Parathyroid adenoma (tissue), 2 donors: ENCODE data around the gene ATAD3C.
A peak's percentile ranks its signal among the peaks of the same experiment; 100 is the strongest.
"Not testable (repeated sequence)": the region's sequence is repeated elsewhere in the genome, so short reads cannot be mapped to it uniquely, and the experiment has no call there.

Experiments
- H2AFZ ChIP-seq: fragments of 300-600 bp; sonication (generic); one replicate; pipeline ENCODE4 v1.7.0; 2017; ENCODE audit warnings: antibody characterized with exemption, mild to moderate bottlenecking
- H3K27ac ChIP-seq: fragments of 300-600 bp; sonication (generic); one replicate; pipeline ENCODE4 v1.7.0; 2017
- H3K27me3 ChIP-seq: fragments of 300-600 bp; sonication (generic); one replicate; pipeline ENCODE4 v1.7.0; 2017; ENCODE audit warnings: low read length; ENCODE audit not compliant: control insufficient read depth, insufficient read depth
- H3K36me3 ChIP-seq: fragments of 300-600 bp; sonication (generic); one replicate; pipeline ENCODE4 v1.7.0; 2017; ENCODE audit warnings: low read length; ENCODE audit not compliant: control insufficient read depth, insufficient read depth
- H3K4me1 ChIP-seq: fragments of 300-600 bp; sonication (generic); one replicate; pipeline ENCODE4 v1.7.0; 2017; ENCODE audit warnings: control low read depth
- H3K4me2 ChIP-seq: fragments of 300-600 bp; sonication (generic); one replicate; pipeline ENCODE4 v1.7.0; 2017; ENCODE audit warnings: low read length
- H3K4me3 ChIP-seq: fragments of 300-600 bp; sonication (generic); one replicate; pipeline ENCODE4 v1.7.0; 2017; ENCODE audit warnings: low read depth, low read length
- H3K79me2 ChIP-seq: fragments of 300-600 bp; sonication (generic); one replicate; pipeline ENCODE4 v1.7.0; 2017; ENCODE audit warnings: control low read depth
- H3K9ac ChIP-seq: fragments of 300-600 bp; sonication (generic); one replicate; pipeline ENCODE4 v1.7.0; 2017; ENCODE audit warnings: mild to moderate bottlenecking
- H3K9me3 ChIP-seq: fragments of 300-600 bp; sonication (generic); one replicate; pipeline ENCODE4 v1.7.0; 2017; ENCODE audit warnings: low read length; ENCODE audit not compliant: control insufficient read depth
- TF ChIP-seq, protein P1 (sequence below): fragments of 300-600 bp; sonication (generic); IDR thresholded peaks from one replicate; pipeline ENCODE4 v1.7.0; 2017; ENCODE audit warnings: antibody characterized with exemption, mild to moderate bottlenecking
- donor health status: primary hyperparathyroidism.

Gene ATAD3C

DNA sequence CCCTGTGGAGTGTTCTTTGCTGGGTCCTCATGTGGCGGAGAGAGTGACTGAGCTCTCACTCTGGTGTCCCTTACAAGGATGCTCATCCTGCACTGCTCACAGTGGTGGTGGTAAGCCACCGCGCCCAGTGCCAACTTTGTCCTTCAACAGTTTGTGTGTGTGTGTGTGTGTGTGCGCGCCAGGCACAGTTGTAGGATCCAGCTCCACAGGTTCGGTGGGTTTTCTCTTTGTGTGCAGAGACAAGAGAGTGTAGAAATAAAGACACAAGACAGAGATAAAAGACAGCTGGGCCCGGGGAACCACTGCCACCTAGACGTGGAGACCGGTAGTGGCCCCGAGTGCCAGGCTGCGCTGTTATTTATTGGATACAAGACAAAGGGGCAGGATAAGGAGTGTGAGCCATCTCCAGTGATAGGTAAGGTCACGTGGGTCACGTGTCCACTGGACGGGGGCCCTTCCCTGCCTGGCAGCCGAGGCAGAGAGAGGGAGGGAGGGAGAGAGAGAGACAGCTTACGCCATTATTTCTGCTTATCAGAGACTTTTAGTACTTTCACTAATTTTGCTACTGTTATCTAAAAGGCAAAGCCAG, 55.4 kb downstream of the ATAD3C start:
- TF ChIP-seq, protein P1, sequence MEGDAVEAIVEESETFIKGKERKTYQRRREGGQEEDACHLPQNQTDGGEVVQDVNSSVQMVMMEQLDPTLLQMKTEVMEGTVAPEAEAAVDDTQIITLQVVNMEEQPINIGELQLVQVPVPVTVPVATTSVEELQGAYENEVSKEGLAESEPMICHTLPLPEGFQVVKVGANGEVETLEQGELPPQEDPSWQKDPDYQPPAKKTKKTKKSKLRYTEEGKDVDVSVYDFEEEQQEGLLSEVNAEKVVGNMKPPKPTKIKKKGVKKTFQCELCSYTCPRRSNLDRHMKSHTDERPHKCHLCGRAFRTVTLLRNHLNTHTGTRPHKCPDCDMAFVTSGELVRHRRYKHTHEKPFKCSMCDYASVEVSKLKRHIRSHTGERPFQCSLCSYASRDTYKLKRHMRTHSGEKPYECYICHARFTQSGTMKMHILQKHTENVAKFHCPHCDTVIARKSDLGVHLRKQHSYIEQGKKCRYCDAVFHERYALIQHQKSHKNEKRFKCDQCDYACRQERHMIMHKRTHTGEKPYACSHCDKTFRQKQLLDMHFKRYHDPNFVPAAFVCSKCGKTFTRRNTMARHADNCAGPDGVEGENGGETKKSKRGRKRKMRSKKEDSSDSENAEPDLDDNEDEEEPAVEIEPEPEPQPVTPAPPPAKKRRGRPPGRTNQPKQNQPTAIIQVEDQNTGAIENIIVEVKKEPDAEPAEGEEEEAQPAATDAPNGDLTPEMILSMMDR: peak; percentile 72
- H3K27me3 ChIP-seq, H3K4me1 ChIP-seq, H3K9me3 ChIP-seq, H3K79me2 ChIP-seq, H3K4me3 ChIP-seq, H3K9ac ChIP-seq, H3K36me3 ChIP-seq: not testable (repeated sequence)
- Histone ChIP-seq H3K27ac (peak overlapping the region; percentile 77), H2AFZ (peak overlapping the region; percentile 75), H3K4me2 (peak overlapping the region; percentile 34)

DNA sequence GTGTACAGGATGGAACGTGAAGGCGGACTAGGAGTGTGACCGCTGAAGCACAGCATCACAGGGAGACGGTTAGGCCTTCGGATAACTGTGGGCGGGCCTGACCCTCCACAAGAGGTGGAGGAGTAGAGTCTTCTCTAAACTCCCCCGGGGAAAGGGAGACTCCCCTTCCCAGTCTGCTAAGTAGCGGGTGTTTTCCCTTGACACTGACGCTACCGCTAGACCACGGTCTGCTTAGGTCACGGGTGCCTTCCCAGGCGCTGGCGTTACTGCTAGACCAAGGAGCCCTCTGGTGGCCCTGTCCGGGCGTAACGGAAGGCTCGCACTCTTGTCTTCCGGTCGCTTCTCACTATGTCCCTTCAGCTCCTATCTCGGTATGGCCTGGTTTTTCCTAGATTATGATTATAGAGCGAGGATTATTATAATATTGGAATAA, 55.9 kb downstream of the ATAD3C start:
- H3K4me2 ChIP-seq: peak overlapping the region; percentile 34
- not testable (repeated sequence) for H3K9ac ChIP-seq, H3K4me3 ChIP-seq, H3K36me3 ChIP-seq, H3K79me2 ChIP-seq, H3K4me1 ChIP-seq, H3K9me3 ChIP-seq, H3K27me3 ChIP-seq
- peak overlapping the region; percentile 77 for H3K27ac ChIP-seq
- peak overlapping the region; percentile 75 for H2AFZ ChIP-seq
- TF ChIP-seq, protein P1: peak; percentile 6

DNA sequence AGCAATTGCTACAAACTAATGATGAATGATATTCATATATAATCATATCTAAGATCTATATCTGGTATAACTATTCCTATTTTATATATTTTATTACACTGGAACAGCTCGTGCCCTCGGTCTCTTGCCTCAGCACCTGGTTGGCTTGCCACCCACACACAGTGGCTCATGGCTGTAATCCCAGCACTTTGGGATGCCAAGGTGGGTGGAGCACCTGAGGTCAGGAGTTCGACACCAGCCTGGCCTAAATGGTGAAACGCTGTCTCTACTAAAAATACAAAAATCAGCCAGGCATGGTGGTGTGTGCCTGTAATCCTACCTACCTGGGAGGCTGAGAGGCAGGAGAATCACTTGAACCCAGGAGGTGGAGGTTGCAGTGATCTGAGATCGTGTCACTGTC, 56.3 kb downstream of the ATAD3C start:
- not testable (repeated sequence) for H3K36me3 ChIP-seq, H3K4me2 ChIP-seq, H3K9ac ChIP-seq, H3K79me2 ChIP-seq, H3K4me3 ChIP-seq, H3K4me1 ChIP-seq, H3K27me3 ChIP-seq, H3K9me3 ChIP-seq
- H3K27ac ChIP-seq: peak overlapping the region; percentile 77
- H2AFZ ChIP-seq: peak overlapping the region; percentile 75

DNA sequence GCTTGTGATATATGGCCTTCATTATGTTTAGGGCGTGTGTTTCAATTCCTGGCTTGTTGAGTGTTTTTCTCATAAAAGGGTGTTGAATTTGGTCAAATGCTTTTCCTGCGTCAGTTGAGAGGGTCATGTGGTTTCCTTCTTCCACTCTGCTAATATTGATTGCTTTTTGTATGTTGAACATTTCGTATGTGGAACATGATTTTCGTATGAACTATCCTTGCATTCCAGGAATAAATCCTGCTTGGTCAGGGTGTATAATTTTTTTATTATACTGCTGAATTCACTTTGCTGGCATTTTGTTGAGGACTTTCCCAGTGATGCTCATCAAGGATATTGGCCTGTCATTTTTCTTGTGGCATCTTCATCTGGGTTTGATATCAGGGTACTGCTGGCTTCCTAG, 57.8 kb downstream of the ATAD3C start:
- no peaks in the 10 kb centered on the region for H3K27me3 ChIP-seq
- no peak overlapping the region for H3K4me2 ChIP-seq
- no peaks in the 10 kb centered on the region for H3K36me3 ChIP-seq
- H3K9me3 ChIP-seq: no peaks in the 10 kb centered on the region
- peaks cover 3% of the 10 kb centered on the region for H3K4me1 ChIP-seq
- no peak overlapping the region for H2AFZ ChIP-seq
- H3K27ac ChIP-seq: no peak overlapping the region
- TF ChIP-seq, protein P1: no peak
- H3K79me2 ChIP-seq: no peaks in the 10 kb centered on the region
- H3K4me3 ChIP-seq: no peak overlapping the region
- H3K9ac ChIP-seq: no peak overlapping the region

DNA sequence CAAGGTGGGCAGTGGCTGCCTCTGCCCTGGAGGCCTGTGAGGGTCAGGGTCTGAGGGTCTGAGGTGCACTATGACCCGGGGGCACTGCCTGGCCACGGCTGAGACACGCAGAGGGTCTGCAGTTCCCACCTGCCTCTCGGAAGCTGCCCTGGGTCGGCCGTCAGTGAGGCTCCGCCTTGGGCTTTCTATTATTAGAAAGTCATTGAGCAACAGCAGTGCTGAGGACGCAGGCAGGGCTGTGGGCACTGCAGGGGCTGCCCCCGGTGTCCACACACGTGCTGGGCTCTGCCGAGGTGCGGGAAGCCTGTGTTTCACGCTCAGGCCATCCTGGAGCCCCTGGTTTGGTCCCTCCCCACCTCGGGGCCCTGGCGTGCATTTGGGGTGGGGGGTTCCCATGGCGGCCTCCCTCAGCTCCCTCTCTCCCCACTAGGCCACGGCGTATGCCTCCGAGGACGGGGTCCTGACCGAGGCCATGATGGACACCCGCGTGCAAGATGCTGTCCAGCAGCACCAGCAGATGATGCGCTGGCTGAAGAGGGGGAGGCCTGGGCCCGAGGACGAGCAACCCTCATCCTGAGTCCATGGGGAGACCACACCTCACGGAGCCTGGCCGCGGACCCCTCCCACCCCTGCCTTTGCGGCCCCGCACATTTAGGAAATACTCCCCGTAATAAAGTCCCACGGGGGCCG, 59.4 kb downstream of the ATAD3C start:
- not testable (repeated sequence) for H3K27me3 ChIP-seq, H3K36me3 ChIP-seq, H3K79me2 ChIP-seq, H2AFZ ChIP-seq, H3K4me2 ChIP-seq, H3K4me1 ChIP-seq, H3K9me3 ChIP-seq, H3K9ac ChIP-seq, H3K27ac ChIP-seq, H3K4me3 ChIP-seq

DNA sequence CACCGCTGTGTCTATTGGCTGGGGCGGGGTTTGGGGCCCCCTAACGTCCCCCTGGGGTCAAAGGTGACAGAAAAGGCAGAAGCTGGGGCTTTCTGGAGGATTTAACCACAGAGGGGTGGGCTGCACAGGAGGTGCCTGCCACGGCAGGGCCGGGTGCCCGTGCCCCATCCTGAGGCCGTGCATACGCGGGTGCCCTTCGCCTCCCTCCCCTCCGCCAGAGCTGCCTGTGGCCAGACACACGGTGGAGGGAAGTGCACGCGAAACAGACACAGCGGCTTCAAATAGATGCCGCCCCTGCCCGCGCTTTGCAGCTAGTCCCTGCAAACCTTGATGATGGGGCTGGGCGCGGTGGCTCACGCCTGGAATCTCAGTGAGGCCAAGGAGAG, 60.0 kb downstream of the ATAD3C start:
- not testable (repeated sequence) for H3K27ac ChIP-seq, H3K4me3 ChIP-seq, H3K9me3 ChIP-seq, H3K4me1 ChIP-seq, H3K36me3 ChIP-seq, H3K4me2 ChIP-seq, H3K9ac ChIP-seq, H2AFZ ChIP-seq, H3K79me2 ChIP-seq, H3K27me3 ChIP-seq
